ENCODE data around the gene SHISA2.
"Not testable (repeated sequence)": the region's sequence is repeated elsewhere in the genome, so short reads cannot be mapped to it uniquely, and the experiment has no call there.

SHISA2 gene

DNA sequence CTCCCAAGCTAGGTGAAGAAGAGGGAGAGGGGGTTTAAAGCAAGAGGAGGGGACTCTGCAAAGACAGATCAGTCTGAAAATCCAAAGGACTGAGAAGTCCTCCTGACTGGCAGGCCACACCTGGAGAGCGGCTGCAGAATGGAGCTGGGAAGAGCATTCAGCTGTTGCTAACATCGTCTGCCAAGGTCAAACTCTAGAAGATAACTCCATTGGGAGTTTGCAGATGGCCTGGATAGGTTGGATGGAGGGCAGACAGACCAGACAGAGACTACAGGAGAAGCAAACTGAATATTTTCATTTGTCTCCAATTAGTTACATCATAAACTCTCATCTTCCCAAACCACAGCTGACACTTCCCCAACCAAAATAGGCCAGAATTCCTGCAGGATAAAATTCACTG, 19.9 kb upstream of the SHISA2 start:
- H3K36me3 ChIP-seq = no peaks in the 10 kb centered on the region
- H3K27ac ChIP-seq = no peak overlapping the region
- H3K4me1 ChIP-seq (ENCODE audit: control insufficient read depth in 1 of 2, insufficient read depth in 1 of 2, low read depth in 1 of 2, low read length in 1 of 2) = no peaks in the 10 kb centered on the region
- TF ChIP-seq, protein P1, sequence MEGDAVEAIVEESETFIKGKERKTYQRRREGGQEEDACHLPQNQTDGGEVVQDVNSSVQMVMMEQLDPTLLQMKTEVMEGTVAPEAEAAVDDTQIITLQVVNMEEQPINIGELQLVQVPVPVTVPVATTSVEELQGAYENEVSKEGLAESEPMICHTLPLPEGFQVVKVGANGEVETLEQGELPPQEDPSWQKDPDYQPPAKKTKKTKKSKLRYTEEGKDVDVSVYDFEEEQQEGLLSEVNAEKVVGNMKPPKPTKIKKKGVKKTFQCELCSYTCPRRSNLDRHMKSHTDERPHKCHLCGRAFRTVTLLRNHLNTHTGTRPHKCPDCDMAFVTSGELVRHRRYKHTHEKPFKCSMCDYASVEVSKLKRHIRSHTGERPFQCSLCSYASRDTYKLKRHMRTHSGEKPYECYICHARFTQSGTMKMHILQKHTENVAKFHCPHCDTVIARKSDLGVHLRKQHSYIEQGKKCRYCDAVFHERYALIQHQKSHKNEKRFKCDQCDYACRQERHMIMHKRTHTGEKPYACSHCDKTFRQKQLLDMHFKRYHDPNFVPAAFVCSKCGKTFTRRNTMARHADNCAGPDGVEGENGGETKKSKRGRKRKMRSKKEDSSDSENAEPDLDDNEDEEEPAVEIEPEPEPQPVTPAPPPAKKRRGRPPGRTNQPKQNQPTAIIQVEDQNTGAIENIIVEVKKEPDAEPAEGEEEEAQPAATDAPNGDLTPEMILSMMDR (IDR thresholded peaks at IDR 0.05) = no peak
- no peaks in the 10 kb centered on the region for H3K9me3 ChIP-seq
- H3K27me3 ChIP-seq = peaks cover 54% of the 10 kb centered on the region
- H3K4me3 ChIP-seq (ENCODE audit: low read depth in 1 of 2, low read length in 1 of 2) = no peak overlapping the region

DNA sequence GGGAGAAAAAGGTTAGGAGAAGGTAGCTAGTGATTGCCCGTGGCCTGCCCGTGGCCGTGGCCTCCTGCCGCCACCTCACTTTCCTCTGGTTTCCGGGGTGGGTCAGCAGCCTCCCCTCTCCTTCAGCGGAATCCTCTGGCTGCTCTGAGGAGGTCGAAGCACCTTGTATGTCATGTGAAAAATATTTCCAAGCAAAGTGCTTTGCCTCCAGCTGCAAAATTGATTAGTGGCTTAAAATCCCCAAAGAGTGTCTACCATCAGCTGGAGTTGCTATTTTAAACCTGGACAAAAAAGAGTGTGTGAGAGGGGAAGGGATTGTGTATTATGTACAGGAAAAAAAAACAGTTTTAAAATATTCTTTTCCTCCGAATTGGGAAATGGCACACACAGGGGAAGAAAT, 17.8 kb upstream of the SHISA2 start:
- H3K27me3 ChIP-seq = peaks cover 39% of the 10 kb centered on the region
- not testable (repeated sequence) for H3K4me3 ChIP-seq (ENCODE audit: low read depth in 1 of 2, low read length in 1 of 2); H3K4me1 ChIP-seq (ENCODE audit: control insufficient read depth in 1 of 2, insufficient read depth in 1 of 2, low read depth in 1 of 2, low read length in 1 of 2); H3K9me3 ChIP-seq; H3K36me3 ChIP-seq; H3K27ac ChIP-seq

DNA sequence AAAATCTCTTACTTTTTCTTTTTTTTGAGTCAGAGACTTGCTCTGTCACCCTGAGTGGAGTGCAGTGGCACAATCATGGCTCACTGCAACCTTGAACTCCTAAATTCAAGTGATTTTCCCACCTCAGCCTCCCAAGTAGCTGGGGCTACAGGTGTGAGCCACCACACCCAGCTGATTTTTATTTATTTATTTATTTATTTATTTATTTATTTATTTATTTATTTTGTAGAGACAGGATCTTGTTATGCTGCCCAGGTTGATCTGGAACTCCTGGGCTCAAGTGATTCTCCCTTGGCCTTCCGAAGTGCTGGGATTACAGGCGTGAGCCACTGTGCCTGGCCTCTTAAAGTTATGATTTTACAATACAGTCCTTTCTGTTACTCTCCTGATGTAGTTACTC, 16.6 kb upstream of the SHISA2 start:
- H3K36me3 ChIP-seq; H3K4me3 ChIP-seq (ENCODE audit: low read depth in 1 of 2, low read length in 1 of 2); H3K4me1 ChIP-seq (ENCODE audit: control insufficient read depth in 1 of 2, insufficient read depth in 1 of 2, low read depth in 1 of 2, low read length in 1 of 2); H3K27ac ChIP-seq; H3K9me3 ChIP-seq: not testable (repeated sequence)
- peaks cover 28% of the 10 kb centered on the region for H3K27me3 ChIP-seq

DNA sequence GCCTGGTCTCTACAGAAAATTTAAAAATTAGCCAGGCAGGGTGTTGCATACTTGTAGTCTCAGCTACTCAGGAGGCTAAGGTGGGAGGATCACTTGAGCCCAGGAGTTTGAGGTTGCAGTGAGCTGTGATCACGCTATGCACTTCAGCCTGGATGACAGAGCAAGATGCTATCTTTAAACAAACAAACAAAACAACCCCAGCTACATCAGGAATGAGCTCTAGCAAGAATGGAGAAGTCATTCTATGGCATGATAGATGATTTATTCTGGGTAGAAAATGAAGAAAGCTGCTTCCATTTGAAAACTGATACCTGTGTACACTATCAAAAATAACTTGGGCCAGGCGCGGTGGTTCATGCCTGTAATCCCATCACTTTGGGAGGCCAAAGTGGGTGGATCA, 15.8 kb upstream of the SHISA2 start:
- H3K27ac ChIP-seq = no peak overlapping the region
- TF ChIP-seq, protein P1 (IDR thresholded peaks at IDR 0.05) = no peak
- H3K36me3 ChIP-seq = no peaks in the 10 kb centered on the region
- peaks cover 30% of the 10 kb centered on the region for H3K27me3 ChIP-seq
- H3K4me1 ChIP-seq (ENCODE audit: control insufficient read depth in 1 of 2, insufficient read depth in 1 of 2, low read depth in 1 of 2, low read length in 1 of 2) = no peaks in the 10 kb centered on the region
- no peak overlapping the region for H3K4me3 ChIP-seq (ENCODE audit: low read depth in 1 of 2, low read length in 1 of 2)
- no peaks in the 10 kb centered on the region for H3K9me3 ChIP-seq

DNA sequence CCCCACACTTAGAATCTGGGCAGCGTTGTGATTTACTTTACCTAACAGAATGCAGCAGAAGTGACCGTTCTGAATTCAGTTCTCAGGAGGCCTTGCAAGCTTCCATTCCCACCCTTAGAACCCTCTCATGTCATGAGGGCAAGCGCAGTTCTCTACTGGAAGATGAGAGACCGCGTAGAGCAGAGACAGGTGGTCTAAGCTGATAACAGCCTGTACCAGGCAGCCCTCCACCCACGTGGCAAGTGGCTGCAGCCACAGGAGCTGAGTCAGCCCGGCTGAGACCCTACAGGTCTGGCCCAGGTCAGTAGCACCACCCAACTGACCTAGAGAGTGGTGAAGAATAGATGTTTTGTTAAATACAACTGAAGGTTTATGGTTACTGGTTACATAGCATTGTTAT, 14.7 kb upstream of the SHISA2 start:
- not testable (repeated sequence) for H3K4me3 ChIP-seq (ENCODE audit: low read depth in 1 of 2, low read length in 1 of 2); H3K9me3 ChIP-seq; H3K4me1 ChIP-seq (ENCODE audit: control insufficient read depth in 1 of 2, insufficient read depth in 1 of 2, low read depth in 1 of 2, low read length in 1 of 2); H3K27ac ChIP-seq; H3K36me3 ChIP-seq
- peaks cover 22% of the 10 kb centered on the region for H3K27me3 ChIP-seq

DNA sequence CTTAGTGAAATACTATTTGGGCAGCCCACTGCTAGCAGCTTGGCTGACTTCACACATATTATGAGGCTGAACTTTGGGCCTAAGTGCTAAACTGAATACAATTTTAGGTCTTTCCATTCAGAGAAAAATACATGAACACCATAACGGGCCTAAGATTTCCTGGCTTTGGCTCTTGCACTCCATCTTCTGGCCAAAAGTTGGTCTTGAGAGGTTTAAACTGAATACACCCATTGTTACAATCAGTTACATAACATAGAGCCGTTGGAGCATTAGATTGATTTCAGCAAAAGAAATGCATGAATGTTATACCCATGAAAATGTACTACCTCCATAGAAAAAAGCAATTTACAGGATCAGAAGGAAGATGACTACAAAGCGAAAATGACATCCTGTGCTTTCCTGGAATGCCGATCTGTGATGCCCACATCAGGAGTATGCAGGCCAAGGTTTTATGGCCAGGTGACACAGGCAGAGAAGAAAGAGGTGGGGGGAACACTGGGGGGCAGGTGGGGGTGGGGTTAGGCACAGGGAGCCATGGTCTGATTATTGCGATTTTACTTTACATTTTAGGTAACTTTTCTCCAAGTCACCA, 11.1 kb upstream of the SHISA2 start:
- Histone ChIP-seq H3K4me1 (ENCODE audit: control insufficient read depth in 1 of 2, insufficient read depth in 1 of 2, low read depth in 1 of 2, low read length in 1 of 2) (no peaks in the 10 kb centered on the region), H3K36me3 (no peaks in the 10 kb centered on the region), H3K27ac (no peak overlapping the region), H3K27me3 (peaks cover 23% of the 10 kb centered on the region), H3K9me3 (no peaks in the 10 kb centered on the region), H3K4me3 (ENCODE audit: low read depth in 1 of 2, low read length in 1 of 2) (no peak overlapping the region)
- TF ChIP-seq, protein P1 (IDR thresholded peaks at IDR 0.05) = no peak

DNA sequence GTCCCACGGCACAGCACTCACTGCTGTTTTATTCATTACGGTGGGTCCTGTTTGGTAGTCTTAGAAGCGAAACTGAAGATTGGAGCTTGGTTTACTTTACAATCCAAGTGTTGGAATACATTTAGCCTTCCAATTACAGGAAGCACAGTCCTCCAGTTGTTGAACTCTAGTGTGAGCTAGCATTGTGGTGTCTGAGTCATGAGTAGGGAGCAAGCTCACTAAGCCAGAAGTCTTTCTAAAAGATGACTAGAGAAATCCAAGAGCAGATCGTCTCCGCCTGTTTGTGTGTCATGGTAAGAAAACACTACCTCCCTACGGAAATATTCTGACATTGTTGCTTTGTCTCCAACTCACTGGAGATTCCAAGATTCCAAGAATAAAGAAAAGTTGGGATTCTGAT, 10.1 kb upstream of the SHISA2 start:
- Histone ChIP-seq H3K4me3 (ENCODE audit: low read depth in 1 of 2, low read length in 1 of 2) (no peak overlapping the region), H3K27ac (no peak overlapping the region), H3K36me3 (no peaks in the 10 kb centered on the region), H3K27me3 (peaks cover 25% of the 10 kb centered on the region), H3K4me1 (ENCODE audit: control insufficient read depth in 1 of 2, insufficient read depth in 1 of 2, low read depth in 1 of 2, low read length in 1 of 2) (no peaks in the 10 kb centered on the region), H3K9me3 (no peaks in the 10 kb centered on the region)
- TF ChIP-seq, protein P1 (IDR thresholded peaks at IDR 0.05) = no peak
